ENCODE results near the gene TIMM10B.

GRCh38 chr11:6474806-6475500 lies 6.3 kb upstream of the TIMM10B start:
- no peak for TF ChIP-seq CTCF (IDR thresholded peaks at IDR 0.05)
- TF ChIP-seq POLR2A (IDR thresholded peaks at IDR 0.05), result no peak

Measured in testis (tissue), 2 donors.